HG03432 (cell line): ENCODE data around the gene POLR2F.

Experiments
- ATAC-seq: cut with Tn5 transposase; IDR thresholded peaks from one replicate; pipeline ENCODE4 v1.9.1; 2021; ENCODE audit warnings: mild to moderate bottlenecking, moderate library complexity; ENCODE audit not compliant: unreplicated experiment

POLR2F gene

DNA sequence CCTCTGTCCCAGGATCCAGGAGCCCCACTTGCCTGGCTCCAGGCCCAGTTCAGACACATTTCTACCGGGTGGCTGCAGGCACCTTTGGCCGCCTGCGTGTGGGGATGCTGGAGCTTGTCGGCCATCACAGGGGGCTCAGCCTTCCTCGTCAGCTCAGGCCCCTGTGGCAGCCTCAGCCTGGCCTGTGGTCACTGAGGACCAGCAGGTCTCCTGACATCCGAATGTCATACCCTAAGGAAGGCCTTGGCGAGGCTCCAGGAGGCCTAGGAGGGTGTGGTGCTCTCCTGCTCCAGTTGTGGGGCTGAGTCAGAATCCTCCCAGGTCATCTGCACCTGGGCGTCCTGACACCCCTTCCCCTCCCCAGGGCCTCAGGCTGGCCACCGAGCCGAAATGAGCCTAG lies 45.7 kb downstream of the POLR2F start:
- no peak for ATAC-seq

DNA sequence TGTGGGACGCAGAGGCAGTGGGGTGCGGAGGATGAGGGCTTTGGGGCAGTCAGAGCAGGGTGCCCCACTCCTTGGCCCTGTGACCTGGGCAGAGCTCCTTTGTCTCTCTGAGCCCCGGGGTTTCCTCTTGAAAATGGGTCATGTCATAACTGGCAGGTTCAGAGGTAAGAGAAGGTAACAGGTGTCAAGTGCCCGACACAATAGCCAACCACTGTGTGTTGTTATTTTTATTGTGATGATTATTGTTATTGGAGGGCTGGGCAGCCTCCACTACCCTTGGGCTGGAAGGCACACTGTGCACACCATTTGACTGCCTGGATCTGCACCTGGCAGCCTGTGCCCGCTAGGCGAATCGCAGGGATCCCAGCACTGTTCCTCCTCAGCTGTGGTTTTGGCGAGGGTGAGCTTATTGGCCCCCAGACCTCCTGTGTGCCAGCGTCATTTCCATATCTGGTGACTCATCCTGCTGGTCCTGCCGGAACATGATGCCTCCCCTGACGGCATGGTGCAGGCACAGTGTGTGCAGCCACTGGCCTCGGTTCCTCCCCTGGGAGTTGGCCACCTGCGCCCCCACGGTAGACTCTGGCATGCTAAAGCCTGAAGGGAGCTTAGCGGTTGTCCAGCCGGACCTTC lies 46.3 kb downstream of the POLR2F start:
- no peak for ATAC-seq

DNA sequence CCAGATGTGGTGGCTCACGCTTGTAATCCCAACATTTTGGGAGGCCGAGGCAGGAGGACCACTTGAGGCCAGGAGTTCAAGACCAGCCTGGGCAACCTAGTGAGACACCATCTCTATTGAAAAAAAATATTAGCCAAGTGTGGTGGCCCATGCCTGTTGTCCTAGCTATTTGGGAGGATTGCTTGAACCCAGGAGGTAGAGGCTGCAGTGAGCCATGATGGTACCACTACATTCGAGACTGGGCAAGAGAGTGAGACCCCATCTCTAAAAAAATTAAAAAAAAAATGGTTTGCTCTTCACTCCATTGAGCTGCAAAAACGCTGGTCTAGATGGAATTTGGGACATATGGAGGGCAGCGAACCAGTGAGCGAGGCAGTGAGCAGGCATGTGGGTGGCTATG lies 52.4 kb downstream of the POLR2F start:
- no peak for ATAC-seq

DNA sequence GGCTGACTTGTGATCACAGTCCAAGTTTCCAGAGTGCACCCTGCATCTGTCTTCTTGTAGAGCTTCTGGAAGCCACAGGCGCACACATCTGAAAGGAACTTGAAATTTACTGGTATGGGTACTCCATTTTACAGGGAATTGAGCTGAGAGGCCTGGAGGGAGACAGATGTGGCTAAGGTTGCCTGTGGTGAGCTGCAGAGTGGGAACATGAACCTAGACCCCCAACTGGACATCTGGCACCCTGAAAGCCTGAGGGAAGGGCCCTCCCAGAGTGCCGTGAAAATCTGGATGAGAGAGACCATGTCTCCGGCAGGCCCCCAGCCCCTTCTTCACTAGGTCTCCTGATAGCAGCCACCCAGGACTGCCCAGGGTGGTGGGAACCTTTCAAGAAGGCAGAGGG lies 53.4 kb downstream of the POLR2F start:
- no peak for ATAC-seq

DNA sequence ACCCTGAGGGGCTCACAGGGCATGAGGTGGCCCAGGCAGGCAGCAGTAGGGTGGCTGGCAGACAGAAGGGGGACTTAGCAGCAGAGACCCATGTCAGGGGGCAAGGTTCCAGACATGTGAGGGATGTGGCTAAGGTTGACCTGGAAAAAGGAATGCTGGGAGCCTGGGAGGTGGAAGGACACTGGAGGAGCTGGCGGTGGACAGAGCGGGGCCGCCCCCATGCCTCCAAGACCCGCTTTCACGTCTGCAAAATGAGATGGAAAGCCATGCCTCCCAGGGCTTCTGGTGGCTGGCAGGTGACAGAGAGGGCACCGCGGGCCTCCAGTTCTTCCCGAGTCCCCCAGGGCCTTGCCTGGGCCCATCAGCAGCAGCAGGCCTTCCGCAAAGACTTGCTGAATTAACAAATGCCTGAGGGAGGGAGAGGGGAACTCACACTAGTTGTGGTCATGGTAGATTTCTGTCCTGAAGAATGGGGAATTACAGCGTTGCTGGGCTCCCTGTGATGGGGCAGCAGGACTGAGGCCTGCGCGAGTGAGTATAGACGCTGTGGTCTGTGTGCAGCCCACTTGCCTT lies 53.9 kb downstream of the POLR2F start:
- ATAC-seq: no peak

DNA sequence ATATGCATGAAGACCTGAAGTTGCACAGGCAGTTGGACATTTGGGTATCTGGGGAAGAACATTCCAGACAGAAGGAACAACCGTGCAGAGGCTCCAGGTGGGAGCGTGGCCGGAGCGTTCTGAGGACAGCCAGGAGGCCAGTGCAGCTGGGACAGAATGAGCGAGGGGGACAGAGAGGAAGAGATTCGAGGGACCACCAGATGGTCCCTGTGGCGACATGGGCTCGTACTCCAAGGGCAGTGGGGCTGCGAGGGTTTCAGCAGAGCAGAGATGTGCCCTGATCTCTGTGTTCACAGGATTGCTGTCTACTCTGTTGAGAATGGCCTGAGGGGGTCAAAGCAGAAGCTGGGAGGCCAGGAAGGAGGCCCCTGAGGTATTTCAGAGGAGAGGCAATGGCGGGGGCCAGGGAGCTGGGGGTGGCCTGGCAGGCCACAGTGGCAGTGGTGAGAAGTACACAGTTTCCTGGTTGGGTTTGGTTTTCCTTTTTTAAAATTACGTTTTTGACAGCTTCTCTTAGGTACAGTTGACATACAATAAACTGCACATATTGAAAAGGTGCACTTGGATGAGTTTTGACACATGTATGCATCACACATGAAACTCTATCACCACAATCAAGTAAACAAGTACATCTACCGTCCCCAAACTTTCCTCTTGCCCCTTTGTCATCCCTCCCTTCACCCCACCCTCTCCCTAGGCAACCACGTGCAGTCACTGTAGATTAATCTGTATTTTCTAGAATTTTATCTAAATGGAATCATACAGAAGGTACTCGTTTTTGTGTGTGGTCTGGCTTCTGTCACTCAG lies 55.7 kb downstream of the POLR2F start:
- ATAC-seq: no peak

DNA sequence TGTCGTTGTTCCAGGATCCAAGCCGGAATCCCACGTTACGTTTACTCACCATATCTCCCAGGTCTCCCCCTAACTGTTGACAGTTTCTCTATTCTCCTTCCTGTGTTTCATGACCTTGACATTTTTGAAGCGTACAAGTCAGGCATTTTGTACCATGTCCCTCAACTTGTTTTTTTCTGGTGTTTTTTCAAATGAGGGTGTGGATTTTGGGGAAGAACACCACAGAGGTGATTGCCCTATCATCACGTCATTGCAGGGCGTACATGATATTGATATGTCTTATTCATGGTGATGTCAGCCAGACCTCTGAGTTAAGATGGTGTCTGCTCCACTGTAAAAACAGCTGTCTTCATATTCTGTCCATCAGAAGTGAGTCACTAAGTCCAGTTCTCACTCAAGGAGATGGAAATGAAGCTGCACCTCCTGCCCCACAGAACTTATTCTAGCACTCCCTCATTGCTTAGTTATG lies 59.1 kb downstream of the POLR2F start:
- no peak for ATAC-seq

DNA sequence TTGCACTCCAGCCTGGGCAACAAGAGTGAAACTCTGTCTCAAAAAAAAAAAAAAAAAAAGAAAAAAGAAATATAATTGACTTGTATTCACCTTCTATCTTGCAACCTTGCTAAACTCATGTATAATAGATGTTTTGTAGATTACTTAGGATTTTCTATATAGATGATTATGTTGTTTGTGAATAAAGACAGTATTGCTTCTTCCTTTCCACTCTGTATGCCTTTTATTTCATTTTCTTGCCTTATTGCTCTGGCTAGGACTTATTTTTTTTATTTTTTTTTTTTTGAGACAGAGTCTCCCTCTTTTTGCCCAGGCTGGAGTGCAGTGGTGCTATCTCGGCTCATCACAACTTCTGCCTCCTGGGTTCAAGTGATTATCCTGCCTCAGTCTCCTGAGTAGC lies 60.6 kb downstream of the POLR2F start:
- ATAC-seq: no peak

DNA sequence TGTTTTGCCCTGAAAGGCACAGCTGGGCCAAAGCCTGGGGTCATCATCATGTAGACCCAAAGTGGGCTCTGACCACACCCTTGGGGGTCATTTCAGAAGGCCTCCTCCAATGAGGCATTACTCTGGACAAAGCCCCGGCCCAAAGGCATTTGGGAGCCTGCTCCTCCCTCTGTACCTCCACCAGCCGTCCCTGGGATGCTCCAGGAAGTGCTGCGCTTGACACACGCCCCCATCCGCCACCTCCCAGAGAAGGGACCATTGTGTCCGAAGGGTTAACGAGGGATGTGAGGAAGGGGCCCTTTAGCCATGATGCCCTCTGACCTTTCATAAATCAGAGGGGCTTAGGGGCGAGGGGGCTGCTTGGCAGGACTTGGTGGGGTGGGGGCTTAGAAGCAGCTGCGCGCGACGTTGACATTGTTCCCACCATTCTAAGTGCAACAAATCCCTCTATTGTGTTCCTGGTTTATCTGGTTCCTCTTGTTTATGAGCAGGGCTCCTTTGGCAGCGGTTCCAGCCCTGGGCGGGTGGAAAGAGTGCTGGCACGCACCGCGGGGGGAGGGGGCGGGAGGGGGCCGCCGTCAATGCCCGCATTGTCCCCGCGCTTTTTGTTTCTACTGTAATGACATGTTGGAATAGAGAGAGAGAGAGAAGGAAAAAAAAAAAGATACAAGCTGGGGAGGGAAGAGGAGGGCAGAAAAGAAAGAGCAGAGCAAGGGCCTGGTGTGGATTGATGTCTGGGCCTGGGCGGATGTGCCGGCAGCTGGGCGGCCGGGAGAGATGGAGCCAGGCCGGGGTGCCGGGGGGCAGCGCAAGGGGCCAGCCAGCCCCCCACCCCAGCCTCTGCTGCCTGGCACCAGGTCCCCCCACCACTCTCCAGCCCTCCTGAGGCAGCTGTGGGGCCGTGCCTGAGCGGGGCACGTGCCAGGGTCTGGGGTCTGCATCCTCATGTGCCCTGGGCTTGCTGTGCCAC lies 63.0 kb downstream of the POLR2F start:
- no peak for ATAC-seq

DNA sequence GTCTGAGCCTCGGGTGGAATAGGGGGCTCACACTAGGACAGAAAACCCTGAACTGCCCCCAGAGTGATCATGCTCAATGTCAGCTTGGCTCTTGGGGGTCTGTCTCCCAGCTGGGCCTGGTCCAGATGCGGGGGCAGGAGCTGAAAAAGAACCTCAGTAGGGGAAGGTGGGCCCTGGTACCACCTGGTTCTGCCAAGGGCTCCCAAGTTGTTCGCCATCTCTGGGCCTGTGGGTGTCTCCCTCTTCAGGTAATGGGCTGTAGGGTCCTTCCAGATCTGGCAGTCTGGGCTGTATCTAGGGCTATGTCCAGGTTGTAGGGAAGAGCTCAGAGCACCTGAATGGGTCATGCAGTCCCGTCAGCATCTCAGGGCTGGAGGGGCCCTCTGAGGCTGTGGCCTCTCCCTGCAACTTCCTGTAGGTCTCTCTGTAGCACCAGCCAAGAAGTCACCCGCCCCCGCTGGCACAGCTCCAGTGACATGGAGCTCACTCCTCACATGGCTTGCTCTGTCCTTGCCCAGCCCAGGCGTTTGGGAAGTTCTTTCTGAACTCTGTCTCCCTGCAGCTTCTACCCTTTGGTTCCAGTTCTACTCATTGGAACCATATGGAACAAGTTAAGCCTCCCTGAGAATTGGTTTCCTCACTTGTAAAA lies 63.9 kb downstream of the POLR2F start:
- ATAC-seq: no peak

DNA sequence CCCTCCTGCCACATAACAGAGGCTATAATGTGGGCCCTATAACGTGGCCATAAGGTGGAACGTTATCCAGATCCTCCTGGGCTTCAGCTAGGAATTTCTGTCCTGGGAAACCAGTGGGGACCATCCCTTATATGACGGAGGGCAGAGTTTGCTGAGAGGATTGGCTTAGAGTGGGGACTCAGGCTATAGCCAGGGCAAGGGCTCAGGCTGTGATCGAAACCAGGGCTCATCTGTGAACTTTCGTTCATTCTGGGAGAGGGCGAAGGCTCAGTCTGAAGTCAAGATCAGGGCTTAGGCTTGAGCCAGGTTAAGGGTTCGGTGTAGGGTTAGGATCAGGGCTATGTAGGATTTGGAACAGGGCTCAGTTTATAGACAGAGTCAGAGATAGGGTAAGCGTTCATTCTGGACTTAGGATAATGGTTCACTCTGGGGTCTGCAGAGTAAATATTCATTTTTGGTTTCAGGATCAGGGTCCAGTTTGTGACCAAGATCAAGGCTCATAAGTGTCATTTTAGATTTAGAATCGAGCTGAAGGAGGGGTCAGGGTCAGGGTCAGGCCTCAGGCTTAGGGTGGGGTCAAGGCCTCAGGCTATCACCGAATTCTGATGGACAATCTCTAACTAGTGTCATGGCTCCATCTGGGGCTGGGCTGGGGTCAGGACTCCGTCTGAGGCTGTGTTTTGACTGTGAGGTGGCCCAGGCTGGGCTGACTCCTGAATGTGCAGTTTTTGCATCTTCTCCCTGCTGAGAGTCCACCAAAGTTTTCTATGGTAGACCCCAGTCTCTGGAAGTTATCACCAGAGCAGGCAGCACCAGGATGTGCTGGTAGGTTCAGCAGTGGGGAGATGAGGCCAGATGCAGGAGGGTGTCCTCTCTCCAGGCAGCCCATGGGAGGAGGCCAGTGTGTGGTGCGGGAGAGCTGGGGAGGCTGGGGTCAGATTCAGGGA lies 64.7 kb downstream of the POLR2F start:
- ATAC-seq: no peak
